Psoas muscle (tissue), 8 donors: ENCODE data around the gene MTX2. TPM values are rescaled to one million over a fixed set of nuclear protein-coding genes. Genes with fewer than 3 reads are reported as not detected.
"Not testable (repeated sequence)": the region's sequence is repeated elsewhere in the genome, so short reads cannot be mapped to it uniquely, and the experiment has no call there.

ENCODE experiments used
- ATAC-seq, 4 donors: fragments of 200-7000 bp; cut with Tn5 transposase; one replicate each; pipeline ENCODE4 v1.9.1; 2020; ENCODE audit warnings: moderate library complexity in 3 of 4, mild to moderate bottlenecking in 2 of 4
- DNase-seq, 2 donors: peaks; one replicate each; pipeline ENCODE4 v3.0.0-alpha.2; 2020
- H3K27ac ChIP-seq: fragments of 200-600 bp; one replicate; pipeline ENCODE4 v1.8.0; 2022
- H3K27me3 ChIP-seq, 3 donors: fragments of 200-600 bp in 1 of 3; one replicate each; pipeline versions ENCODE4 v1.6.1 to v1.8.0; 2013 to 2022; ENCODE audit warnings: low read length in 2 of 3, mild to moderate bottlenecking in 2 of 3, moderate library complexity in 1 of 3; ENCODE audit not compliant: insufficient read depth in 3 of 3
- H3K36me3 ChIP-seq, 2 donors: fragments of 200-600 bp in 1 of 2; one replicate each; pipeline versions ENCODE4 v1.6.1 to v1.8.0; 2013 to 2022; ENCODE audit warnings: low read depth in 1 of 2, mild to moderate bottlenecking in 1 of 2, moderate library complexity in 1 of 2; ENCODE audit not compliant: insufficient read depth in 1 of 2
- H3K4me1 ChIP-seq: fragments of 200-600 bp; one replicate; pipeline ENCODE4 v1.8.0; 2022
- H3K4me3 ChIP-seq: fragments of 200-600 bp; one replicate; pipeline ENCODE4 v1.8.0; 2022; ENCODE audit warnings: mild to moderate bottlenecking
- H3K9me3 ChIP-seq: fragments of 200-600 bp; one replicate; pipeline ENCODE4 v1.8.0; 2022
- WGBS, 3 donors: extraction: QIAGEN DNeasy Blood & Tissue Kit; methylation state at CpG; one replicate each; pipeline versions ENCODE4 v1.1.6 to v1.1.7; 2013; 5-methylcytosine and 5-hydroxymethylcytosine counted together
- intact Hi-C, 2 donors: fragments of 100-400 bp; cut with DNase I; formaldehyde crosslinking; loops; one replicate each; pipeline versions ENCODE4 v1.11.0 to v1.14.2; 2022
- polyA plus RNA-seq, 3 donors: library from polyadenylated mRNA; stranded (reverse); fragments of 200-250 nt; gene quantifications; one replicate each; pipeline ENCODE4 v1.2.3, GENCODE V29; 2013
- total RNA-seq, 4 donors: library from RNA; stranded (reverse); fragmentation: NEBNext Ultra II Directional in 2 of 4; extraction: Animal tissue kit (Norgen Biotek cat#: 25700) in 2 of 4; gene quantifications; one replicate each; pipeline versions ENCODE4 v1.2.1 to v1.2.4, GENCODE V29; 2021 to 2023
- TF ChIP-seq, protein P1 (sequence below): fragments of 200-600 bp; IDR thresholded peaks from one replicate; pipeline ENCODE4 v1.8.0; 2022; ENCODE audit warnings: antibody characterized with exemption
- donor health status: healthy with polysubstance abuse.
- donor health status: DM: no; HTN: no; CAD: no; lungs with moderate emphysema.
- donor health status: Bipolar disorder and iron deficiency.
- donor health status: healthy.
- donor health status: DM: yes; HTN: yes; CAD: no.
- donor health status: DM: no; HTN: no; CAD: no.
- donor health status: DM: no; HTN: no; CAD: no.
- donor health status: DM: yes; HTN: yes; CAD: no.

The MTX2 gene
- total and polyA plus RNA-seq, 7 donors: 33.2 to 91.7 (median 43.6) TPM

- WGBS, 3 donors: 98 to 100% (median 100%) methylated on average over 1 of the region's 1 CpG
- peaks cover 26% of the 10 kb centered on the region for H3K4me1 ChIP-seq
- TF ChIP-seq, protein P1, sequence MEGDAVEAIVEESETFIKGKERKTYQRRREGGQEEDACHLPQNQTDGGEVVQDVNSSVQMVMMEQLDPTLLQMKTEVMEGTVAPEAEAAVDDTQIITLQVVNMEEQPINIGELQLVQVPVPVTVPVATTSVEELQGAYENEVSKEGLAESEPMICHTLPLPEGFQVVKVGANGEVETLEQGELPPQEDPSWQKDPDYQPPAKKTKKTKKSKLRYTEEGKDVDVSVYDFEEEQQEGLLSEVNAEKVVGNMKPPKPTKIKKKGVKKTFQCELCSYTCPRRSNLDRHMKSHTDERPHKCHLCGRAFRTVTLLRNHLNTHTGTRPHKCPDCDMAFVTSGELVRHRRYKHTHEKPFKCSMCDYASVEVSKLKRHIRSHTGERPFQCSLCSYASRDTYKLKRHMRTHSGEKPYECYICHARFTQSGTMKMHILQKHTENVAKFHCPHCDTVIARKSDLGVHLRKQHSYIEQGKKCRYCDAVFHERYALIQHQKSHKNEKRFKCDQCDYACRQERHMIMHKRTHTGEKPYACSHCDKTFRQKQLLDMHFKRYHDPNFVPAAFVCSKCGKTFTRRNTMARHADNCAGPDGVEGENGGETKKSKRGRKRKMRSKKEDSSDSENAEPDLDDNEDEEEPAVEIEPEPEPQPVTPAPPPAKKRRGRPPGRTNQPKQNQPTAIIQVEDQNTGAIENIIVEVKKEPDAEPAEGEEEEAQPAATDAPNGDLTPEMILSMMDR: no peak
These were observed 28.5 kb downstream of the MTX2 start for GRCh38 chr2:176297737-176298136.

GRCh38 chr2:176306020-176306419 lies 36.8 kb downstream of the MTX2 start:
- H3K9me3 ChIP-seq, intact Hi-C loops, H3K4me3 ChIP-seq, ATAC-seq, H3K4me1 ChIP-seq, H3K27ac ChIP-seq, DNase-seq, H3K27me3 ChIP-seq: not testable (repeated sequence)
- peaks cover 0 to 12% of the 10 kb centered on the region in 2 donors for H3K36me3 ChIP-seq
- WGBS, 3 donors: 89 to 100% (median 100%) methylated on average over 1 of the region's 1 CpG

More at GRCh38 chr2:176297737-176298136, 28.5 kb downstream of the MTX2 start:
- Histone ChIP-seq H3K36me3 (peaks cover 0 to 8% of the 10 kb centered on the region in 2 donors), H3K4me3 (no peak overlapping the region), H3K27ac (no peak overlapping the region), H3K27me3 (no peaks in the 10 kb centered on the region), H3K9me3 (no peaks in the 10 kb centered on the region)
- intact Hi-C loops: no loop called here
- ATAC-seq: no peak
- no peak for DNase-seq

- Histone ChIP-seq H3K27me3 (no peaks in the 10 kb centered on the region), H3K4me1 (no peaks in the 10 kb centered on the region), H3K36me3 (peaks cover 0 to 9% of the 10 kb centered on the region in 2 donors), H3K4me3 (no peak overlapping the region), H3K27ac (no peak overlapping the region), H3K9me3 (no peaks in the 10 kb centered on the region)
- ATAC-seq (no peak), DNase-seq (no peak)
- TF ChIP-seq, protein P1: no peak
- intact Hi-C loops: no loop called here
These were observed 48.0 kb downstream of the MTX2 start for GRCh38 chr2:176317199-176317598.

- no peaks in the 10 kb centered on the region for H3K4me1 ChIP-seq
- DNase-seq: no peak
- H3K4me3 ChIP-seq: no peak overlapping the region
- H3K27me3 ChIP-seq: no peaks in the 10 kb centered on the region
- TF ChIP-seq, protein P1: no peak
- intact Hi-C loops: no loop called here
- H3K27ac ChIP-seq: no peak overlapping the region
- WGBS, 3 donors: 86 to 95% (median 88%) methylated on average over 1 of the region's 1 CpG
- peaks cover 0 to 9% of the 10 kb centered on the region in 2 donors for H3K36me3 ChIP-seq
- no peaks in the 10 kb centered on the region for H3K9me3 ChIP-seq
- ATAC-seq: no peak
These were observed 48.4 kb downstream of the MTX2 start for GRCh38 chr2:176317623-176318065.

DNA sequence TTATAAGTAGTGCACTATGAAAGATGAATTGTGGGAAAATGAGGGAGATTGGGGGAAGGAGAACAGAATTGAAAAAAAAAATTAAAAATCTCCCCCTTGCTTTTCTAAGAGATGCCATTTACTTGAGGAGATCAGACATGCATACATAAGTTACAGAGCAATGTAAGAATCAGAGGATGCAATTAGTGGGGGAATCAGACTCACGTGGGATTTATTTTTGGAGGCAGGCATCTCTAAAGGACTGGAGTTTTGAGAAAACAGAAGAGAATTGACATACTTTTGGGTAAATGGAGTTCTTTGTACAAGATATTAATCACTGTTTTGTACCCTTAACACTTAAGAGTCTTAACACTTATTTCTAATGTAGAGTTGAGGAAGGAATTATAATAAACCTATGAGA lies 52.7 kb downstream of the MTX2 start:
- ATAC-seq (no peak), DNase-seq (no peak)
- intact Hi-C loops: no loop called here
- H3K4me3 ChIP-seq: no peak overlapping the region
- H3K4me1 ChIP-seq: peaks cover 5% of the 10 kb centered on the region
- H3K27me3 ChIP-seq: no peaks in the 10 kb centered on the region
- TF ChIP-seq, protein P1: no peak
- WGBS, 3 donors: 80 to 91% (median 91%) methylated on average over 1 of the region's 1 CpG
- H3K9me3 ChIP-seq: no peaks in the 10 kb centered on the region
- H3K36me3 ChIP-seq: no peaks in the 10 kb centered on the region
- H3K27ac ChIP-seq: no peak overlapping the region
